ENCODE data around the gene CRIP2.

Gene CRIP2

GRCh38 chr14:105473033-105473676, 1.5 kb upstream of the CRIP2 start:
- Histone ChIP-seq H4K20me1 (ENCODE audit: insufficient read depth, low read length) (no peaks in the 10 kb centered on the region), H3K4me1 (ENCODE audit: insufficient read depth, low read length, severe bottlenecking) (peaks cover 7% of the 10 kb centered on the region), H3K27ac (ENCODE audit: low read depth, low read length, poor library complexity, severe bottlenecking) (no peak overlapping the region), H2AFZ (ENCODE audit: low read length) (no peak overlapping the region), H3K9me3 (ENCODE audit: low read length) (no peaks in the 10 kb centered on the region), H3F3A (ENCODE audit: insufficient read depth, low read length) (no peaks in the 10 kb centered on the region), H3K9ac (ENCODE audit: low read length) (no peak overlapping the region), H3K27me3 (ENCODE audit: insufficient read depth, low read length) (peaks cover 24% of the 10 kb centered on the region; the same call in 1 of the 2 replicates), H3K4me3 (ENCODE audit: low read depth, low read length, poor library complexity, severe bottlenecking) (no peak overlapping the region), H3K4me2 (ENCODE audit: low read length) (no peak overlapping the region; the same call in 1 of the 2 replicates), H3K9me2 (ENCODE audit: low read depth, low read length) (no peaks in the 10 kb centered on the region), H3K36me3 (ENCODE audit: insufficient read depth, low read length) (peaks cover 25% of the 10 kb centered on the region), H3K79me2 (ENCODE audit: insufficient read depth, low read length) (no peaks in the 10 kb centered on the region)
- no peak for TF ChIP-seq CTCF (IDR thresholded peaks at IDR 0.05; ENCODE audit: low read length)
- no peak for TF ChIP-seq EZH2 (IDR thresholded peaks at IDR 0.05; ENCODE audit: borderline replicate concordance, low read length)

DNA sequence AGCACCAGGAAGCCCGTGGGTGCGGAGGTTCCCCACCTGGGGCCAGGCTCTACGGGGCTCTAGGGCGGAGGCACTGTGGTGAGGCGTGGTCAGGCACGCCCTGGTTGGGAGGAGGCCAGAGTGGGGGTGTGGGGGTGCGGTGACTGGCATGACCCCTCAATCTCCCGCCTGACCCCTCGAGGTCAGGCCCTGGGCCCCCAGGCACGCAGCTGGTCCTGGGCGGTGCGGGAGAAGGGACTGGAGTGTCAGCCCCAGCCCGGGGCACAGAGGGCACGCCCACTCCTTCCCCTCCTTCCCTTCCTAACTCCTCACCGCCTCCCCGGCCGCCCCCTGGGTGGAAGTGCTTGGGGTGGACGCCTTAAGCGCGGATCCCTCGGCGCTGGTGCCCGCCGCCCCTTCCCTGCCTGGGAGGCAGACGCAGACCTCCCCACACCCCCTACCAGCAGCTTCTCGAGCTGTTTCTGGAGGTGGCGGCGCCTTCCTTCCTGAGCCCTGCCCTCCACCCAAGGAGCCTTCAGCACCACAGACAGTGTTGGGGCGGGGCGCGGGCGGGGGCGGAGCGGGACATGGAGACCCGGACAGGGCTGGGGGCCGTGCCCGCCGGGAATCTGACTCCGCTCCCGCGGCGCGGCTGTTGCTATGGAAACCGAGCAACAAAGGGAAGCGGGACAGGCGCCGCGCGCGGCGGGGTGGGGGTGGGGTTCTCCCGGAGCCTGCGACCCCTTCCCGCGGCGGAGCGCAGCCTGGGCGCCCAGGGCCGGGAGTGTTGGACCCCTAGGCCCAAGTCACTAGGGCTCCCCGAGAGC, 741 bp upstream of the CRIP2 start:
- Histone ChIP-seq H3K4me2 (ENCODE audit: low read length) (peak overlapping the region; percentile 77), H3K4me3 (ENCODE audit: low read depth, low read length, poor library complexity, severe bottlenecking) (peak overlapping the region; percentile 58), H3K36me3 (ENCODE audit: insufficient read depth, low read length) (peaks cover 17% of the 10 kb centered on the region), H2AFZ (ENCODE audit: low read length) (no peak overlapping the region), H3K79me2 (ENCODE audit: insufficient read depth, low read length) (no peaks in the 10 kb centered on the region), H3K27ac (ENCODE audit: low read depth, low read length, poor library complexity, severe bottlenecking) (no peak overlapping the region), H3K4me1 (ENCODE audit: insufficient read depth, low read length, severe bottlenecking) (peaks cover 7% of the 10 kb centered on the region), H3F3A (ENCODE audit: insufficient read depth, low read length) (no peaks in the 10 kb centered on the region), H3K9ac (ENCODE audit: low read length) (no peak overlapping the region), H4K20me1 (ENCODE audit: insufficient read depth, low read length) (no peaks in the 10 kb centered on the region), H3K27me3 (ENCODE audit: insufficient read depth, low read length) (peaks cover 24% of the 10 kb centered on the region; the same call in 1 of the 2 replicates), H3K9me3 (ENCODE audit: low read length) (no peaks in the 10 kb centered on the region), H3K9me2 (ENCODE audit: low read depth, low read length) (no peaks in the 10 kb centered on the region)
- TF ChIP-seq EZH2 (IDR thresholded peaks at IDR 0.05; ENCODE audit: borderline replicate concordance, low read length) = no peak
- TF ChIP-seq CTCF (IDR thresholded peaks at IDR 0.05; ENCODE audit: low read length) = no peak

DNA sequence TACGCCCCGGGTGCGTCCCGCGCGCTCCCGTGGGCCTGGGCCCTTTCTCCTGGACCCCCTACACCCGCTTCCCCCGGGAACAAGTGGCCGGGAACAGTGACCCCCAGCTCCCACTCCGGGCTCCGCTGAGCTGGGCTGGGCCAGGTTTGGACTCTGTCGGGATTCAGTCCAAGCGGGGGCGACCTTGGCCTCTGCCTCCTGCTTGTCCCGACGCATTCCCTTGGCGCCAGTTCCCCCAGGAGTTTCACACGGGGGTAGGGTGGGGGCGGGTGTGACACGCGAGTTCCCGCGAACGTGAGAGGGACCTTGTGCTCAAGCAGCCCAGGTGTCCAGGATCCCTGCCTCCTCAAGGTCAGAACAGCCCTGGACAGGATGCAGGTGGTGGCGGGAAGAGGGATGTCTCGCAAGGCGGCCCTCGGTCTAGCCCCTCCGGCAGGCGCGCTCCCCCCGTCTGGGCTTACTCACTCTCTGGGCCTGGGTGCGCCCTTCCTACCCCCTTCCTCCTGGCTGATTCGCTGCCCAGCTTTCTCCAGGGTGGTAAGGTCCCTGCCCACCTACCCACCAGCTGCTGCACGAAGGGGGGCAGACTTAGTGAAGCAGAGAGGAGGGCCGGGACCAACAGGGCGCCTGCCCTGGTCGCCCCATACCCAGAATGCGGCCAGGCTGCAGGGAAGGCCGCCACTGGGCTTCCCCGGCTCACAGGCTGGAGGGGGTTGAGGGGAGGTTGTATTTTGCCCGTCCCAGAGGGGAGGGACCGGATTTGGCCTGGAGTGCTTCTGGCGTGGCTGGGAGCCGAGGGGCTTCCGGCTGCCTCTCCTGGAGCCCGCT, 862 bp downstream of the CRIP2 start:
- Histone ChIP-seq H3K4me3 (ENCODE audit: low read depth, low read length, poor library complexity, severe bottlenecking) (peak overlapping the region; percentile 60), H3K9me3 (ENCODE audit: low read length) (no peaks in the 10 kb centered on the region), H3K4me2 (ENCODE audit: low read length) (peak overlapping the region; percentile 90), H3K27me3 (ENCODE audit: insufficient read depth, low read length) (peaks cover 32% of the 10 kb centered on the region; the same call in 1 of the 2 replicates), H2AFZ (ENCODE audit: low read length) (no peak overlapping the region), H3K27ac (ENCODE audit: low read depth, low read length, poor library complexity, severe bottlenecking) (no peak overlapping the region), H3F3A (ENCODE audit: insufficient read depth, low read length) (no peaks in the 10 kb centered on the region), H3K9ac (ENCODE audit: low read length) (no peak overlapping the region; the same call in 1 of the 2 replicates), H4K20me1 (ENCODE audit: insufficient read depth, low read length) (no peaks in the 10 kb centered on the region), H3K79me2 (ENCODE audit: insufficient read depth, low read length) (no peaks in the 10 kb centered on the region), H3K4me1 (ENCODE audit: insufficient read depth, low read length, severe bottlenecking) (peaks cover 7% of the 10 kb centered on the region), H3K9me2 (ENCODE audit: low read depth, low read length) (no peaks in the 10 kb centered on the region), H3K36me3 (ENCODE audit: insufficient read depth, low read length) (0 out of 2 replicates have a peak, but pooled peaks cover 5% of the 10 kb centered on the region)
- no peak for TF ChIP-seq EZH2 (IDR thresholded peaks at IDR 0.05; ENCODE audit: borderline replicate concordance, low read length)
